Activated CD4-positive, alpha-beta T cell treated with anti-CD3 and anti-CD28 coated beads for 1 hour (primary cell): ENCODE results near the gene ZPBP2.
"Not testable (repeated sequence)": the region's sequence is repeated elsewhere in the genome, so short reads cannot be mapped to it uniquely, and the experiment has no call there.

Experiments used
- DNase-seq: peaks from one replicate; pipeline ENCODE4 v3.0.0-alpha.2; 2020

Gene ZPBP2, protein sequence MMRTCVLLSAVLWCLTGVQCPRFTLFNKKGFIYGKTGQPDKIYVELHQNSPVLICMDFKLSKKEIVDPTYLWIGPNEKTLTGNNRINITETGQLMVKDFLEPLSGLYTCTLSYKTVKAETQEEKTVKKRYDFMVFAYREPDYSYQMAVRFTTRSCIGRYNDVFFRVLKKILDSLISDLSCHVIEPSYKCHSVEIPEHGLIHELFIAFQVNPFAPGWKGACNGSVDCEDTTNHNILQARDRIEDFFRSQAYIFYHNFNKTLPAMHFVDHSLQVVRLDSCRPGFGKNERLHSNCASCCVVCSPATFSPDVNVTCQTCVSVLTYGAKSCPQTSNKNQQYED

DNA sequence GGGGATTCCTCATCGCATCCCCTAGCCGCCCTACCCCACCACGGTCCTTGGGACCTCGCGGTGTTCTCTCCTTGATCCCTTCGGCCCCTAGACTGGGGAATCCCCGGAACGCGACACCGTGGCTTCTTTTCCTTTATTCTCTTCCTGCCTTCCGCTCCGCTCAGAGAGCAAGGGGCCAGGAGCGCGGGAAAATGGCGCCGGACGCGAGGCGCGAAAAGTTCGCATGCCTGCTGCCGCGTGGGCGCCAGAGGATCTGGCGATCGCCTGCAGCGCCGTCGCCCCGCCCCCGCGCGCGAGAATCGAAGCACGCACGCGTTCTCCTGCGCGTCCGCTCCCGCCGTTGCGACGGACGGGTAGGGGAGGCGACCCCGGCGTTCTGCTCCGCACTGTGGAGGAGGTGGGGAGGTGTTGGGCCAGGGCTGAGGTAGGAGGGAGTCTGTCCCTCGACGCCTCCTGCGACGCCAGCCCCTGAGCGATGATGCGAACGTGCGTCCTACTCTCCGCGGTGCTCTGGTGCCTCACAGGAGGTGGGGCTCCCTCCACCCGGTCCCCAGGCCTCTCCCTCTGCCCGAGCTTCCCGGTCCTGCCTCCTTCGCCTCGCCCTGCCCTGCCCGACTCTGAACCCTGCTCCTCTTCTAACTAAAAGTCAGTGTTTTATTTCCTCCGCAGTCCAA is at the start of gene ZPBP2:
TSS of gene ZPBP2 (plus strand) at position 323 of the 674 bp plus-strand sequence. CDS start at position 476, 153 bp downstream.
- peak; percentile 42 for DNase-seq

GRCh38 chr17:39818358-39819000 is 49.5 kb upstream of the ZPBP2 start:
- DNase-seq: no peak

DNA sequence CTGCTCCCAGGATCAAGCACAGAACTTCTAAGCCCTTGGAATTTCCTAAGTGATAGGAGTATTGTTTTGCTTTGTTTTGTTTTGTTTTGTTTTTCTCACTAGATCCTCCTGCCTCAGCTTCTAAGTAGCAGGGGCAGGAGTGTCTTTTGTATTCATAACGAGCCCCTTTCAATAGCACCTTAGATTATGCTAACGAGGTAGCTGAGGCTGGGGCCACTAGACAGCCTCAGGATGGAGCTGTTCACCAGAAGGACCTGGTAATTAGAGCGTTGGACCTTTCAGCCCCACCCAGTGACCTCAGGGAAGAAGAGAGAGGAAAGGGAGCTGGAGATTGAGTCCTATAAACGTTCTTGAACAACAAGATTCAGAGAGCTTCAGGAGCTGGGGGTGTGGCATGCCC is 47.5 kb upstream of the ZPBP2 start:
- DNase-seq: no peak

GRCh38 chr17:39820987-39821386 is 47.0 kb upstream of the ZPBP2 start:
- no peak for DNase-seq

DNA sequence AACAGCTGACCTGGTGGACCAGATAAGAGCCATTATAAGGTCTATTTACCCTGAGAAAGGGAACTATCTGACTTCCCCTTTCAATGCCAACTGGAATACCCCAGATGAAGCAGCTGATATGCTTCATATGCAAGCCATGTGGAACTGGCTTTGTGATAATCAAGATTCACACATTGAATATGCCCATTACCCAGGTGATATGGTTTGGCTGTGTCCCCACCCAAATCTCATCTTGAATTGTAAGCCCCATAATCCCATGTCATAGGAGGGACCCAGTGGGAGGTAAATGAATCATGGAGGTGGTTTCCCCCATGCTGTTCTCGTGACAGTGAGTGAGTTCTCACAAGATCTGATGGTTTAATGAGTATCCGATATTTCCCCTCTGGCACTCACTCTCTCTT is 46.0 kb upstream of the ZPBP2 start:
- DNase-seq: no peak

GRCh38 chr17:39823407-39824054 is 44.5 kb upstream of the ZPBP2 start:
- DNase-seq: no peak

- no peak for DNase-seq
Measured at GRCh38 chr17:39826334-39826733, 41.7 kb upstream of the ZPBP2 start.

DNA sequence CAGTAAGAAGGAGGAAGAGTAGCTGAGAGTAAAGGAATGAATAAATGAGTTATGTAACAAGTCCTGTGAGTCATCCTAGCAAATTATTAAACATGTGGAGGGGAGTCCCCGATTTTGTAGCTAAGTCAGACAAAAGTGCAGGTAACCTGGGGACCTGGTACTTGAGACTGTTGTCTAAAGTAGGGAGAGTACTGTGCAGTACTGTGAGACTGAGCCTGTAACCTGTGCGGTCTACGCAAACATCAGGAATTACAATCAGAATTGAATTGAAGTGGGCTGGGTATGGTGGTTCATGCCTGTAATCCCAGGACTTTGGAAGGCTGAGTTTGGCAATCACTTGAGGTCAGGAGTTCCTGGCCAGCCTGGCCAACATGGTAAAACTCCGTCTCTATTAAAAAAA is 39.6 kb upstream of the ZPBP2 start:
- DNase-seq: no peak

DNA sequence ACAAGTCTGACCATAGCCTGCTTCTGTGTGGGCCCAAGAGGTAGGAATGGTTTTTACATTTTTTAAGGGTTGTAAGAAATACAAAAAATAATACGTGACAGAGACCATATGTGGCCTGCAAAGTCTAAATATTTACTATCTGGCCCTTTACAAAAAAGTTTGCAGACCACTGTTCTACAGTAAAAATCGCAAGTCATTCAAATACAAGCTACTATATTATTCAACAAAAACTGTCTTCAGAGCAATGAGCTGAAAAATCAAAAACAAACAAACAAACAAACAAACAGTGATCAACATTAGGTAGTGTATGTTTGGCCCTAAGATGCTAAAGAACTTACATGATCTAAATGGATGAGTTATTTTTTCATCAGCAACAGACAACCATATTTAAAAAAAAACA is 36.4 kb upstream of the ZPBP2 start:
- no peak for DNase-seq

- no peak for DNase-seq
Measured at GRCh38 chr17:39834017-39834416, 34.0 kb upstream of the ZPBP2 start.

DNA sequence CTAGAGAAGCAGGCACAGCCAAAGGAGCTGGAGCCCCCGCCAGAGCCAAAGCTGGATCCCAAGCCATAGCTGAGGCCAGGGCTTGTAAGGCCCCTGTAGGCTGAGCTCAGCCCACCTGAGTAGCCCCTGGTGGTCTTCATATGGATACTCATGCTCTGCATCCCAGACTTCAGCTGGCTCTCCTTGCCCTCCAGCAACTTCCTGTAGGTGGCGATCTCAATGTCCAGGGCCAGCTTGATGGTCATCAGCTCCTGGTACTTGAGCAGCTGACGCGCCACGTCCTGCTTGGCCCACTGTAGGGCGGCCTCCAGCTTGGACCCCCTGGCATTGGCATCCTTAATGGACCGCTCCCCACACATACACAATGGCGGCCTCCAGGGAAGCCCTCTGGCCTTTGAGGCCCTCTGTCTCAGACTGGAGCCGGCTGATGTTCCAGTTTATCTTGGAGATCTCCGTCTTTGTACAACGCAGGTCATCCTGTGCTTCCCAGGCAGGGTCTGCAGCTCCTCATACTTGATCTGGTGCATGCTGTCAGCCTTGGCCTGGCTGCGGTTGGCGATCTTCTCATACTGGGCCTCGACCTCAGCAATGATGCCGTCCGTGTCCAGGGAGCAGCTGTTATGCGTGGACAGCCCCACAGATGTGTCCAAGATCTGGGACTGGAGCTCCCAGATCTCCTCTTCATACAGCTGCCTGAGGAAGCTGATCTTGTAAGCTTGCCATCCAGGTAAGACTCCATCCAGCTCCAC is 32.8 kb upstream of the ZPBP2 start:
- no peak for DNase-seq

GRCh38 chr17:39836117-39836516 is 31.9 kb upstream of the ZPBP2 start:
- DNase-seq: no peak

- no peak for DNase-seq
Measured at GRCh38 chr17:39838057-39838456, 29.9 kb upstream of the ZPBP2 start.

DNA sequence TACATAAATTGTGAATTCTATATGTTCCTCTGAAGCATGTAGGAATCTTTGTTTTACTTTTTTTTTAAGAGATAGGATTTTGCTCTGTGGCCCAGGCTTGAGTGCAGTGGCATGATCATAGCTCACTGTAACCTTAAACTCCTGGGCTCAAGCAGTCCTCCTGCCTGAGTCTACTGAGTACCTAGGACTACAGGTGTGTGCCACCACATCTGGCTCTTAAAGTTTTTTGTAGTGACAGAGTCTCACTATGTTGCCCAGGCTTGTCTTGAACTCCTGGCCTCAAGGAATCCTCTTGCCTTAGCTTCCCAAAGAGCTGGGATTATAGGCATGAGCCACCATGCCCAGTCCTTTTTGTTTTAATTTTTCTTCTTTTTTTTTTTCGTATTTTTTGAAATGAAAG is 29.2 kb upstream of the ZPBP2 start:
- no peak for DNase-seq

DNA sequence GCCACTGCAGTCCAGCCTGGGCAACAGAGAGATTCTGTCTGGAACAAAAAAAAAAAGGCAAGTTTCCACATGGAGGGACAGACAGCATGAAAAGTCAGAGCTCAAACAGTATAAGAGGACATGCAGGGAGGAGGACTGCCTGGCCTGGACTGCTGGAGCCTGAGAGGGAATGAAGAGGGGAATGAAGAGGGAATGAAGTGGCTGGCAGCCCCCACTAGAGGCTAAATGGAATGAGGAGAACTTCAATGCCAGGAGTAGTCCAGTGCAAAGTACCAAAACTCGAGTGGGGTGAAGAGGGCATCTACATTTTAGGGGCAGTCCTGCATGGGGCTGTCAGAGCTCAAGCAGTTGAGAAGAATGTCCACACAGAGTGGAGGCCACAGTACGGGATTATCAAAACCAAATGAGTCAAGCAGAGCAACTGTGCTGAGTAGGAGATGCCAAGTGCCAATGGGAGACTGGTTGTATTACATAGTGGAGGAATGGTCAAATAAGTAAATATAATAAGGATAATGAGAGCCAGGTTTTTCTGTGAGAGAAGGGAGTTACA is 26.8 kb upstream of the ZPBP2 start:
- no peak for DNase-seq

DNA sequence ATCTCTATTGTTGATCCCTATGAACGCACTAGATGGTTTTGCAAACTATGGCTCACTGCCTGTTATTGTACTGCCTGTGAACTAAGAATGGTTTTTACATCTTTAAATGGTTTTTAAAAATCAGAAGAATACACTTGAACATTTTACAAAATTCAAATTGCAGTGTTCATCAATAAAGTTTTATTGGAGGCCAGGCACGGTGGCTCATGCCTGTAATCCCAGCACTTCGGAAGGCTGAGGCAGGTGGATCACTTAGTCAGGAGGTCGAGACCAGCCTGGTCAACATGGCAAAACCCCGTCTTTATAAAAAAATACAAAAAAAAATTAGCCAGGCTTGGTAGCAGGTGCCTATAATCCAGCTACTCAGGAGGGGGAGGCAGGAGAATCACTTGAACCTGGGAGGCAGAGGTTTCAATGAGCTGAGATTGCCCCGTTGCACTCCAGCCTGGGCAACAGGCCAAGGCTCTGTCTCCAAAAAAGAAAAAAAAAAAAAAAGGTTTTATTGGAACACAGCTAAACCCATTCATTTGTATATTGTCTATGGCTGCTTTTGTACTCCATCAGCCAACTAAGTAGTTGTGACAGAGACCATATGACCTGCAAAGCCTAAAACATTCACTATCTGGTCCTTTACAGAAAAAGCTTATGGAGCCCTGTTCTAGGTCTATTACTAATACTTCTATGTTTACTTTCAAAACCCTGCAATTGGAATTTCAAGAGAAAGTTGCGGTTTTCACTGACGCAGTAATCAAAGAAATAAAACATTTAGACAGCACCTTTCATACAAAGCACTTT is 22.8 kb upstream of the ZPBP2 start:
- DNase-seq: no peak

DNA sequence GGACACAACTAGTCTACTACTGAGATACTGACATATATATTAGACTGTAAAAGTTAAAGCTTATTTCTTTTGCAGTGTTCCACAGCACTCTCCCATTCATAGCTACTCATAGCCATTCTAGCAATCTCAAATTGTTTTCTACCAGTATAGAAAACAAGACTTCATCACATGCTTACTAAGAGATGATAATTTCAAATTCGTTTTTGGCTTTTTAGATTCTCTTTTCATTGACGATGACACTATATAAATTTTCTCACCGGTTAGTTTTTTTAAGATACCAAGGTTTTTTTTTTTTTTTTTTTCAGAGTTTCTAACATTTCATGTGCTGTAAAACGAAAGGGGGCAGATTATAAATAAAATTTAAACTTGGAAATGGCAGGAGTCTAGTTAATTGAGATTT is 21.8 kb upstream of the ZPBP2 start:
- no peak for DNase-seq

- DNase-seq: no peak
Measured at GRCh38 chr17:39848600-39848999, 19.4 kb upstream of the ZPBP2 start.

- not testable (repeated sequence) for DNase-seq
Measured at GRCh38 chr17:39850186-39850585, 17.8 kb upstream of the ZPBP2 start.

- no peak for DNase-seq
Measured at GRCh38 chr17:39852239-39852638, 15.8 kb upstream of the ZPBP2 start.

DNA sequence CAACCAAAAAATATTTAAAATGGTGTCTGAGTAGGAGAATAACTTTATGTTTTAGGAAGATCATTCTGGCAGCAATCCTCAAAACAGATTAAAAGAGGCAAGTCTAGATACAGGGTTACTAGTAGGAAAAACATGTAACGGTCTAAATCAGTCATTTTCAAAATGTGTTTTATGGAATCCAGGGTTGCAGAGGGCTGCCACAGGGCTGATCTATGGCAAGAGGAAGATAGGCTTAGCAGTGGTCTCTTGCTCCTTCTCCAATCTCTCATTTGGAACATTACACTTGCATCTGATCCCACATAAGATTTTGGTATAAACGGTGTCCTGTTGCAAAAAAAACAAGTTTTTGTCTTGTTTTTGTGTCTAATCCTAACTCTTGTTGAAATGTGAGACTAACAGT is 13.1 kb upstream of the ZPBP2 start:
- DNase-seq: no peak
